ENCODE data around the gene STARD4.

The STARD4 gene

GRCh38 chr5:111511174-111511830 is 1.0 kb downstream of the STARD4 start:
- TF ChIP-seq GATA1 (IDR thresholded peaks at IDR 0.05; ENCODE audit: low read depth, low read length), result no peak
- no peak for TF ChIP-seq POLR2A (IDR thresholded peaks at IDR 0.05; ENCODE audit: low read length)
- DNase-seq, result peak in 1 of 2 experiments; percentile 35

- no peak for TF ChIP-seq POLR2A (IDR thresholded peaks at IDR 0.05; ENCODE audit: low read length)
- TF ChIP-seq GATA1 (IDR thresholded peaks at IDR 0.05; ENCODE audit: low read depth, low read length), result no peak
- DNase-seq, result no peak
These were observed 3.2 kb downstream of the STARD4 start for GRCh38 chr5:111509119-111509518.

DNA sequence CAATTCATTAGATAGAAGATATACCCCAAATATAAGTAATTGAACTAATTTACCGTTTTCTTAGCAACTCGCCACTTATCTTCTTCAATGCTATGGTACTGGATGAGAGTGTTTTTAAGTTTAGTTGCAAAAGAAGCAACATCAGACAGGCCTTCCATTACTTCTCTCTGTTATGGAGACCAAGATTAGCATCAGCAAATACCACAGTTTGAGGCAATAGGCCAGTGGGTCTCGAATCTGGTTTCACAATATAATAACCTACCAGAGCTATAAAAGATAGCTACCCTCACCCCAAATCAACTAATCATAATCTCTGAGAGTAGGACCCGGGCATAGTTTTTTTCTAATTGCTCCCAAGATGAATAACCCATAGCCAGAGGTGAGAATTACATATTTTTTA is 5.1 kb downstream of the STARD4 start:
- TF ChIP-seq POLR2A (IDR thresholded peaks at IDR 0.05; ENCODE audit: low read length) (no peak), GATA1 (IDR thresholded peaks at IDR 0.05; ENCODE audit: low read depth, low read length) (no peak)
- DNase-seq, result no peak

DNA sequence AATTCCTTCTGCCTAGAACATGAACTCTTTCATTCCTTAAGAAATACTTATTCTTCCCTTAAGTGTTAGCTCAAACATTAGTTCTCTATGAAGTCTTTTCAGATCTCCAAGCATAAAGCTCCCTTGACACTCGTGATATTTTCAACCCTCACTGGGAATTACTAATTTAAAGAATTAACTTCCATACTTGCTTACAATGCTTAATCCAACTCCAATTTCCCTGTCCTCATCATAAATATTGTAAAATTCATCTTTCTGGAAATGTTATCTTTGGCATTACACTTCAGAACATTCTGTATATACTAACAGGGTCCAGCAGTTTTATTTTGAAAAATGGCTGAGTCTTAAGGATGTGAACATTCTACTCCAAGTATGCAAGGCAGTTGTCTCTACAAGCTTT is 7.2 kb downstream of the STARD4 start:
- no peak for DNase-seq
- no peak for TF ChIP-seq GATA1 (IDR thresholded peaks at IDR 0.05; ENCODE audit: low read depth, low read length)

- no peak for DNase-seq
These were observed 9.4 kb downstream of the STARD4 start for GRCh38 chr5:111502956-111503355.

DNA sequence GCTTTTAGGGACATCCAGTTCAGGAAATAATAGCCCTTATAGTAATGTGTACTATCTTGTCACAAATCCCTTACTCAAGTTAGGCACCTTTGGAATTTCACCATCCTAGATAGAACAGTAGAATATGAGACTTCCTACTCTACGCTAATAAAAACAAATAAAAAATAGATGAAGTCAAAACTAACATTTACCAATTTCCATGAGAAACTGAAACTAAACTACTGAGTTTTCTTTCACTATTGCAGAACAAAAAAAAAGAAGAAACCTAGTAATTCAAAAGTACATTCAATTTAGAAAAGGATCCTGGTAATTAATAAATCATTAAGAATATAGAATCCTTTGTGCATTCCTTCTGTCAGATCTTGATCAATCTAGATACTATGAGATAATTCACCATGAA is 14.0 kb downstream of the STARD4 start:
- TF ChIP-seq GATA1 (IDR thresholded peaks at IDR 0.05; ENCODE audit: low read depth, low read length) (no peak), POLR2A (IDR thresholded peaks at IDR 0.05; ENCODE audit: low read length) (no peak)
- DNase-seq, result no peak

More at GRCh38 chr5:111502956-111503355, 9.4 kb downstream of the STARD4 start:
- TF ChIP-seq GATA1 (IDR thresholded peaks at IDR 0.05; ENCODE audit: low read depth, low read length) (no peak), POLR2A (IDR thresholded peaks at IDR 0.05; ENCODE audit: low read length) (no peak)

- no peak for TF ChIP-seq POLR2A (IDR thresholded peaks at IDR 0.05; ENCODE audit: low read length)
- TF ChIP-seq GATA1 (IDR thresholded peaks at IDR 0.05; ENCODE audit: low read depth, low read length), result no peak
- peak; percentile 49 to 59 for DNase-seq
These were observed 17.2 kb downstream of the STARD4 start for GRCh38 chr5:111495159-111495558.

GRCh38 chr5:111494355-111494999 is 17.9 kb downstream of the STARD4 start:
- TF ChIP-seq POLR2A (IDR thresholded peaks at IDR 0.05; ENCODE audit: low read length), result no peak
- no peak for TF ChIP-seq GATA1 (IDR thresholded peaks at IDR 0.05; ENCODE audit: low read depth, low read length)
- peak in 1 of 2 experiments; percentile 43 for DNase-seq

- TF ChIP-seq GATA1 (IDR thresholded peaks at IDR 0.05; ENCODE audit: low read depth, low read length), result no peak
- no peak for TF ChIP-seq POLR2A (IDR thresholded peaks at IDR 0.05; ENCODE audit: low read length)
- DNase-seq, result no peak
These were observed 19.3 kb downstream of the STARD4 start for GRCh38 chr5:111493031-111493430.

- TF ChIP-seq GATA1 (IDR thresholded peaks at IDR 0.05; ENCODE audit: low read depth, low read length), result no peak
- TF ChIP-seq POLR2A (IDR thresholded peaks at IDR 0.05; ENCODE audit: low read length), result no peak
- DNase-seq, result no peak
These were observed 24.0 kb downstream of the STARD4 start for GRCh38 chr5:111488353-111488752.

DNA sequence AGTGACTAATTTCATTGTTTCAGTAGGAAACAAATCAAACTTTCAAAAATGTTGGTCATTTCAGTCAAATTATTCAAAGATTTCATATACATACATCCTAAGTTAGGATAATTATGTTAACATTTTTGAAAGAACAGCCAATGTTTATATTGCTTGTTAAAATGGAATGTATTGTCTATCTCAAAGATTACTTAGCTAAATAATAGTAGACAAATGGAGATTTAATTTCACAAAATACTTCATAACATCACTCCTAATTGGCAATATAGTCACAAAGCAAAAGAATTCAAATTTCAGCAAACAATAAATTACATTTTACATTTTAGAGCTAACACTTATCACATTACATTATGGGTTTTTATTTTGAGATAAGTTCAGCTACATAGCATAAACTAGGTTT is 25.4 kb downstream of the STARD4 start:
- no peak for DNase-seq
- TF ChIP-seq POLR2A (IDR thresholded peaks at IDR 0.05; ENCODE audit: low read length) (no peak), GATA1 (IDR thresholded peaks at IDR 0.05; ENCODE audit: low read depth, low read length) (no peak)

- DNase-seq, result no peak
- TF ChIP-seq POLR2A (IDR thresholded peaks at IDR 0.05; ENCODE audit: low read length) (no peak), GATA1 (IDR thresholded peaks at IDR 0.05; ENCODE audit: low read depth, low read length) (no peak)
These were observed 26.3 kb downstream of the STARD4 start for GRCh38 chr5:111486055-111486454.

DNA sequence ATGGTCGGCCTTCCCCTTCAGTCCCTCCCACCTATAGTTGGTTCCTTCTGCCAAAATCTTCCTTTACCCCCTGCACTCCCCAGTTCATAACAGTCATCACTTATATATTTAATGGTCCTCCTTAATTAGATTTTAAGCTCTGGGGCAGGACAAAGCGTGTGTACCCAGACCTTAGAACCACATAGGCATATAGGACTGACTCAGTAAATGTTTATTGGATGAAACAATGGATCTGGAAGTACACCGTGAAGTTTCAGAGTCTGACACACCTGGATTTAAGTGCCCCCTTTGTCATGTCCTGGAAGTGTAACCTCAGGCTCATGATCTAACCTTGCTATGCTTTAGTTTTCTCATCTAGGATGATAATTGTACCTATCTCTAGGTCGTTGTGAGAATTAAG is 32.0 kb downstream of the STARD4 start:
- DNase-seq, result no peak
- TF ChIP-seq GATA1 (IDR thresholded peaks at IDR 0.05; ENCODE audit: low read depth, low read length) (no peak), POLR2A (IDR thresholded peaks at IDR 0.05; ENCODE audit: low read length) (no peak)

DNA sequence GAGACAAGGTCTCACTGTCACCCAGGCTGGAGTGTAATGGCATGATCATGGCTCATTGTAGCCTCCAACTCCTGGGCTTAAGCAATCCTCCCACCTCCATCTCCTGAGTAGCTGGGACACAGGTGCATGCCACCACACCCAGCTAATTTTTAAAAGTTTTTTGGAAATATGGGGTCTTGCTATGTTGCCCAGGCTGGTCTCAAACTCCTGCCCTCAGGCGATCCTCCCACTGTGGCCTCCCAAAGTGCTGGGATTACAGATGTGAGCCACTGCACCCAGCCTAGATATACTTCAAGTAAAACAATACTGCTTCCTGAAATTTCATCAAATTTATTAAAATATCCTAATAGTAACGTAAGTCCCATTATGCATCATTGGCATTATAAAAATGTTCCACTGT is 33.4 kb downstream of the STARD4 start:
- TF ChIP-seq POLR2A (IDR thresholded peaks at IDR 0.05; ENCODE audit: low read length) (no peak), GATA1 (IDR thresholded peaks at IDR 0.05; ENCODE audit: low read depth, low read length) (no peak)
- DNase-seq, result no peak

GRCh38 chr5:111478266-111478665 is 34.1 kb downstream of the STARD4 start:
- DNase-seq, result no peak
- TF ChIP-seq POLR2A (IDR thresholded peaks at IDR 0.05; ENCODE audit: low read length) (no peak), GATA1 (IDR thresholded peaks at IDR 0.05; ENCODE audit: low read depth, low read length) (no peak)
